K562 (cell line): ENCODE data around the gene EPOP. TPM values are rescaled to one million over a fixed set of nuclear protein-coding genes. Genes with fewer than 3 reads are reported as not detected.

ENCODE experiments used
- PHF20 ChIP-seq: fragments of 450-650 bp; IDR thresholded peaks from 2 replicates; pipeline ENCODE4 v1.6.1; 2018; ENCODE audit not compliant: partially characterized antibody
- PHF8 ChIP-seq: fragments of 200-600 bp; sonication (generic); IDR thresholded peaks from 2 replicates; pipeline ENCODE4 v1.6.1; 2012; ENCODE audit warnings: mixed run types, mild to moderate bottlenecking, inconsistent platforms, low read length, moderate library complexity, borderline replicate concordance
- POU5F1 ChIP-seq: fragments of 150-350 bp; IDR thresholded peaks from 2 replicates; pipeline ENCODE4 v1.6.1; 2014; ENCODE audit warnings: borderline replicate concordance, low read length, low read depth, mild to moderate bottlenecking; ENCODE audit not compliant: partially characterized antibody
- TCF3 ChIP-seq: sonication (generic); formaldehyde crosslinking; IDR thresholded peaks from 2 replicates; pipeline ENCODE4 v1.4.0; 2020; ENCODE audit warnings: mild to moderate bottlenecking, missing genetic modification reagents
- ZBTB1 ChIP-seq: sonication (generic); formaldehyde crosslinking; IDR thresholded peaks from 2 replicates; pipeline ENCODE4 v1.8.1; 2023; ENCODE audit warnings: missing genetic modification reagents, low read depth, mild to moderate bottlenecking, borderline replicate concordance
- ZNF778 ChIP-seq: fragments of 450-650 bp; formaldehyde crosslinking; IDR thresholded peaks from 2 replicates; pipeline ENCODE4 v1.4.0; 2020; ENCODE audit warnings: mild to moderate bottlenecking, moderate library complexity
- polyA plus RNA-seq, 8 experiments: library from polyadenylated mRNA; depleted of rRNA in 4 of 8; stranded (reverse) in 5 of 8; unstranded in 3 of 8; fragments of >200 nt; fragmentation: Nextera tagmentation in 2 of 8; fragmentation: Illumina TruSeq in 1 of 8; extraction: Ambion mirVana in 2 of 8; extraction: Trizol in 1 of 8; gene quantifications; 2 replicates each; pipeline versions ENCODE4 v1.2.1 to v1.2.3, GENCODE V29; 2011 to 2014; ENCODE audit warnings: inconsistent platforms in 1 of 8, missing spikeins in 1 of 8
- total RNA-seq, 7 experiments: library from RNA; depleted of rRNA in 6 of 7; stranded (reverse); fragments of >200 nt in 6 of 7; fragmentation: Illumina TruSeq in 2 of 7; extraction: Trizol in 2 of 7; gene quantifications; 2 replicates each; pipeline versions ENCODE4 v1.2.1 to v1.2.3, GENCODE V29; 2011 to 2021; ENCODE audit warnings: low replicate concordance in 1 of 7
- TF ChIP-seq, protein P1 (sequence below): sonication (generic); formaldehyde crosslinking; IDR thresholded peaks from 2 replicates; pipeline ENCODE4 v1.8.1; 2023; ENCODE audit warnings: missing genetic modification reagents, mild to moderate bottlenecking, borderline replicate concordance
- TF ChIP-seq, protein P2 (sequence below): fragments of 250-450 bp; sonication (Bioruptor Pico); IDR thresholded peaks from 2 replicates; pipeline ENCODE4 v1.8.0; 2022; ENCODE audit warnings: moderate library complexity, mild to moderate bottlenecking, inconsistent platforms
- TF ChIP-seq, protein P3 (sequence below): fragments of 450-650 bp; IDR thresholded peaks from 2 replicates; pipeline ENCODE4 v1.6.1; 2016; ENCODE audit warnings: mild to moderate bottlenecking, moderate library complexity

EPOP gene
- total and polyA plus RNA-seq, 9 of the 15 experiments (the other 6 are each of a cell fraction or from before 2014, with no cell fraction given): 0.41 to 10.6 (median 4.6) TPM

DNA sequence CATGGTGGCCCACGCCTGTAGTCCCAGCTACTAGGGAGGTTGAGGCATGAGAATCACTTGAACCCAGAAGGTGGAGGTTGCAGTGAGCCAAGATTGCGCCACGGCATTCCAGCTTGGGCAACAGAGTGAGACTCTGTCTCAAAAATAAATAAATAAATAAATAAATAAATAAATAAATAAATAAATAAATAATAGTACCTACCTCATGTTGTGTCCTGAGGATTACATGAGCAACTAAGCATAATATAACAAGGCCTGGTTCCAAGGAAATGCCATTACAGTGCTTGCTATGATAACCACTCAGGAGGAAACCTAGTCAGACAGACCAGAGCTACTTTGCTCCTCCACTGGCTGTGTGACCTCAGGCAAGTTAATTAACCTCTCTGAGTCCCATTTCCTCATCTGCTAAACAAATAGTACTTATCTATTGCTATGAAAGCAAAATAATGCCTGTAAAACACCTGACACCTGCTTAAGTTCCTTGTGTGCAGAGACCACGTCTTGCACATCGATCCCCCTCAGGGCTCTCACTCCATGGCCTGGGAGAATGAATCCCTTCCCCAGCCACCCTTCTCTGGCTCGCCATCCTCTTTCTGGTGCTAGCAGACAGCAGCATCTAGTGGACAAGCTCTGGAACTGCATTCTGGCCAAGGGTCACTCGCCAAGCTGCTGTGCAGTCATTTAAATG is 7.5 kb downstream of the EPOP start (continued):
- TF ChIP-seq, protein P1, sequence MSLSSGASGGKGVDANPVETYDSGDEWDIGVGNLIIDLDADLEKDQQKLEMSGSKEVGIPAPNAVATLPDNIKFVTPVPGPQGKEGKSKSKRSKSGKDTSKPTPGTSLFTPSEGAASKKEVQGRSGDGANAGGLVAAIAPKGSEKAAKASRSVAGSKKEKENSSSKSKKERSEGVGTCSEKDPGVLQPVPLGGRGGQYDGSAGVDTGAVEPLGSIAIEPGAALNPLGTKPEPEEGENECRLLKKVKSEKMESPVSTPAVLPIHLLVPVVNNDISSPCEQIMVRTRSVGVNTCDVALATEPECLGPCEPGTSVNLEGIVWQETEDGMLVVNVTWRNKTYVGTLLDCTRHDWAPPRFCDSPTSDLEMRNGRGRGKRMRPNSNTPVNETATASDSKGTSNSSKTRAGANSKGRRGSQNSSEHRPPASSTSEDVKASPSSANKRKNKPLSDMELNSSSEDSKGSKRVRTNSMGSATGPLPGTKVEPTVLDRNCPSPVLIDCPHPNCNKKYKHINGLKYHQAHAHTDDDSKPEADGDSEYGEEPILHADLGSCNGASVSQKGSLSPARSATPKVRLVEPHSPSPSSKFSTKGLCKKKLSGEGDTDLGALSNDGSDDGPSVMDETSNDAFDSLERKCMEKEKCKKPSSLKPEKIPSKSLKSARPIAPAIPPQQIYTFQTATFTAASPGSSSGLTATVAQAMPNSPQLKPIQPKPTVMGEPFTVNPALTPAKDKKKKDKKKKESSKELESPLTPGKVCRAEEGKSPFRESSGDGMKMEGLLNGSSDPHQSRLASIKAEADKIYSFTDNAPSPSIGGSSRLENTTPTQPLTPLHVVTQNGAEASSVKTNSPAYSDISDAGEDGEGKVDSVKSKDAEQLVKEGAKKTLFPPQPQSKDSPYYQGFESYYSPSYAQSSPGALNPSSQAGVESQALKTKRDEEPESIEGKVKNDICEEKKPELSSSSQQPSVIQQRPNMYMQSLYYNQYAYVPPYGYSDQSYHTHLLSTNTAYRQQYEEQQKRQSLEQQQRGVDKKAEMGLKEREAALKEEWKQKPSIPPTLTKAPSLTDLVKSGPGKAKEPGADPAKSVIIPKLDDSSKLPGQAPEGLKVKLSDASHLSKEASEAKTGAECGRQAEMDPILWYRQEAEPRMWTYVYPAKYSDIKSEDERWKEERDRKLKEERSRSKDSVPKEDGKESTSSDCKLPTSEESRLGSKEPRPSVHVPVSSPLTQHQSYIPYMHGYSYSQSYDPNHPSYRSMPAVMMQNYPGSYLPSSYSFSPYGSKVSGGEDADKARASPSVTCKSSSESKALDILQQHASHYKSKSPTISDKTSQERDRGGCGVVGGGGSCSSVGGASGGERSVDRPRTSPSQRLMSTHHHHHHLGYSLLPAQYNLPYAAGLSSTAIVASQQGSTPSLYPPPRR: no peak
- TF ChIP-seq PHF20: no peak
- TF ChIP-seq, protein P2, sequence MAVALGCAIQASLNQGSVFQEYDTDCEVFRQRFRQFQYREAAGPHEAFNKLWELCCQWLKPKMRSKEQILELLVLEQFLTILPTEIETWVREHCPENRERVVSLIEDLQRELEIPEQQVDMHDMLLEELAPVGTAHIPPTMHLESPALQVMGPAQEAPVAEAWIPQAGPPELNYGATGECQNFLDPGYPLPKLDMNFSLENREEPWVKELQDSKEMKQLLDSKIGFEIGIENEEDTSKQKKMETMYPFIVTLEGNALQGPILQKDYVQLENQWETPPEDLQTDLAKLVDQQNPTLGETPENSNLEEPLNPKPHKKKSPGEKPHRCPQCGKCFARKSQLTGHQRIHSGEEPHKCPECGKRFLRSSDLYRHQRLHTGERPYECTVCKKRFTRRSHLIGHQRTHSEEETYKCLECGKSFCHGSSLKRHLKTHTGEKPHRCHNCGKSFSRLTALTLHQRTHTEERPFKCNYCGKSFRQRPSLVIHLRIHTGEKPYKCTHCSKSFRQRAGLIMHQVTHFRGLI (CRISPR knock-in tag): no peak
- TF ChIP-seq ZBTB1 (CRISPR knock-in tag): no peak
- no peak for TF ChIP-seq POU5F1
- no peak for TF ChIP-seq ZNF778
- TF ChIP-seq PHF8: no peak
- TF ChIP-seq, protein P3, sequence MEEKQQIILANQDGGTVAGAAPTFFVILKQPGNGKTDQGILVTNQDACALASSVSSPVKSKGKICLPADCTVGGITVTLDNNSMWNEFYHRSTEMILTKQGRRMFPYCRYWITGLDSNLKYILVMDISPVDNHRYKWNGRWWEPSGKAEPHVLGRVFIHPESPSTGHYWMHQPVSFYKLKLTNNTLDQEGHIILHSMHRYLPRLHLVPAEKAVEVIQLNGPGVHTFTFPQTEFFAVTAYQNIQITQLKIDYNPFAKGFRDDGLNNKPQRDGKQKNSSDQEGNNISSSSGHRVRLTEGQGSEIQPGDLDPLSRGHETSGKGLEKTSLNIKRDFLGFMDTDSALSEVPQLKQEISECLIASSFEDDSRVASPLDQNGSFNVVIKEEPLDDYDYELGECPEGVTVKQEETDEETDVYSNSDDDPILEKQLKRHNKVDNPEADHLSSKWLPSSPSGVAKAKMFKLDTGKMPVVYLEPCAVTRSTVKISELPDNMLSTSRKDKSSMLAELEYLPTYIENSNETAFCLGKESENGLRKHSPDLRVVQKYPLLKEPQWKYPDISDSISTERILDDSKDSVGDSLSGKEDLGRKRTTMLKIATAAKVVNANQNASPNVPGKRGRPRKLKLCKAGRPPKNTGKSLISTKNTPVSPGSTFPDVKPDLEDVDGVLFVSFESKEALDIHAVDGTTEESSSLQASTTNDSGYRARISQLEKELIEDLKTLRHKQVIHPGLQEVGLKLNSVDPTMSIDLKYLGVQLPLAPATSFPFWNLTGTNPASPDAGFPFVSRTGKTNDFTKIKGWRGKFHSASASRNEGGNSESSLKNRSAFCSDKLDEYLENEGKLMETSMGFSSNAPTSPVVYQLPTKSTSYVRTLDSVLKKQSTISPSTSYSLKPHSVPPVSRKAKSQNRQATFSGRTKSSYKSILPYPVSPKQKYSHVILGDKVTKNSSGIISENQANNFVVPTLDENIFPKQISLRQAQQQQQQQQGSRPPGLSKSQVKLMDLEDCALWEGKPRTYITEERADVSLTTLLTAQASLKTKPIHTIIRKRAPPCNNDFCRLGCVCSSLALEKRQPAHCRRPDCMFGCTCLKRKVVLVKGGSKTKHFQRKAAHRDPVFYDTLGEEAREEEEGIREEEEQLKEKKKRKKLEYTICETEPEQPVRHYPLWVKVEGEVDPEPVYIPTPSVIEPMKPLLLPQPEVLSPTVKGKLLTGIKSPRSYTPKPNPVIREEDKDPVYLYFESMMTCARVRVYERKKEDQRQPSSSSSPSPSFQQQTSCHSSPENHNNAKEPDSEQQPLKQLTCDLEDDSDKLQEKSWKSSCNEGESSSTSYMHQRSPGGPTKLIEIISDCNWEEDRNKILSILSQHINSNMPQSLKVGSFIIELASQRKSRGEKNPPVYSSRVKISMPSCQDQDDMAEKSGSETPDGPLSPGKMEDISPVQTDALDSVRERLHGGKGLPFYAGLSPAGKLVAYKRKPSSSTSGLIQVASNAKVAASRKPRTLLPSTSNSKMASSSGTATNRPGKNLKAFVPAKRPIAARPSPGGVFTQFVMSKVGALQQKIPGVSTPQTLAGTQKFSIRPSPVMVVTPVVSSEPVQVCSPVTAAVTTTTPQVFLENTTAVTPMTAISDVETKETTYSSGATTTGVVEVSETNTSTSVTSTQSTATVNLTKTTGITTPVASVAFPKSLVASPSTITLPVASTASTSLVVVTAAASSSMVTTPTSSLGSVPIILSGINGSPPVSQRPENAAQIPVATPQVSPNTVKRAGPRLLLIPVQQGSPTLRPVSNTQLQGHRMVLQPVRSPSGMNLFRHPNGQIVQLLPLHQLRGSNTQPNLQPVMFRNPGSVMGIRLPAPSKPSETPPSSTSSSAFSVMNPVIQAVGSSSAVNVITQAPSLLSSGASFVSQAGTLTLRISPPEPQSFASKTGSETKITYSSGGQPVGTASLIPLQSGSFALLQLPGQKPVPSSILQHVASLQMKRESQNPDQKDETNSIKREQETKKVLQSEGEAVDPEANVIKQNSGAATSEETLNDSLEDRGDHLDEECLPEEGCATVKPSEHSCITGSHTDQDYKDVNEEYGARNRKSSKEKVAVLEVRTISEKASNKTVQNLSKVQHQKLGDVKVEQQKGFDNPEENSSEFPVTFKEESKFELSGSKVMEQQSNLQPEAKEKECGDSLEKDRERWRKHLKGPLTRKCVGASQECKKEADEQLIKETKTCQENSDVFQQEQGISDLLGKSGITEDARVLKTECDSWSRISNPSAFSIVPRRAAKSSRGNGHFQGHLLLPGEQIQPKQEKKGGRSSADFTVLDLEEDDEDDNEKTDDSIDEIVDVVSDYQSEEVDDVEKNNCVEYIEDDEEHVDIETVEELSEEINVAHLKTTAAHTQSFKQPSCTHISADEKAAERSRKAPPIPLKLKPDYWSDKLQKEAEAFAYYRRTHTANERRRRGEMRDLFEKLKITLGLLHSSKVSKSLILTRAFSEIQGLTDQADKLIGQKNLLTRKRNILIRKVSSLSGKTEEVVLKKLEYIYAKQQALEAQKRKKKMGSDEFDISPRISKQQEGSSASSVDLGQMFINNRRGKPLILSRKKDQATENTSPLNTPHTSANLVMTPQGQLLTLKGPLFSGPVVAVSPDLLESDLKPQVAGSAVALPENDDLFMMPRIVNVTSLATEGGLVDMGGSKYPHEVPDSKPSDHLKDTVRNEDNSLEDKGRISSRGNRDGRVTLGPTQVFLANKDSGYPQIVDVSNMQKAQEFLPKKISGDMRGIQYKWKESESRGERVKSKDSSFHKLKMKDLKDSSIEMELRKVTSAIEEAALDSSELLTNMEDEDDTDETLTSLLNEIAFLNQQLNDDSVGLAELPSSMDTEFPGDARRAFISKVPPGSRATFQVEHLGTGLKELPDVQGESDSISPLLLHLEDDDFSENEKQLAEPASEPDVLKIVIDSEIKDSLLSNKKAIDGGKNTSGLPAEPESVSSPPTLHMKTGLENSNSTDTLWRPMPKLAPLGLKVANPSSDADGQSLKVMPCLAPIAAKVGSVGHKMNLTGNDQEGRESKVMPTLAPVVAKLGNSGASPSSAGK: no peak
- no peak for TF ChIP-seq TCF3 (CRISPR knock-in tag)
